ENCODE data around the gene PM20D2.
A peak's percentile ranks its signal among the peaks of the same experiment; 100 is the strongest.

The PM20D2 gene

GRCh38 chr6:89146718-89147700 is 1.2 kb downstream of the PM20D2 start:
- DNase-seq, result peak; percentile 29

- DNase-seq, result no peak
Measured at GRCh38 chr6:89148016-89148750, 2.3 kb downstream of the PM20D2 start.

GRCh38 chr6:89154131-89154530 is 8.3 kb downstream of the PM20D2 start:
- DNase-seq, result no peak

GRCh38 chr6:89160331-89161092 is 14.7 kb downstream of the PM20D2 start:
- no peak for DNase-seq

- DNase-seq, result no peak
Measured at GRCh38 chr6:89161326-89162046, 15.6 kb downstream of the PM20D2 start.

- DNase-seq, result peak; percentile 69
Measured at GRCh38 chr6:89162047-89162371, 16.2 kb downstream of the PM20D2 start.

GRCh38 chr6:89172131-89172530 is 26.3 kb downstream of the PM20D2 start:
- DNase-seq, result no peak

- DNase-seq, result no peak
Measured at GRCh38 chr6:89173634-89174033, 27.8 kb downstream of the PM20D2 start.

GRCh38 chr6:89180112-89180511 is 34.3 kb downstream of the PM20D2 start:
- DNase-seq, result no peak

- no peak for DNase-seq
Measured at GRCh38 chr6:89180971-89181370, 35.1 kb downstream of the PM20D2 start.

GRCh38 chr6:89183294-89183693 is 37.4 kb downstream of the PM20D2 start:
- no peak for DNase-seq

- DNase-seq, result no peak
Measured at GRCh38 chr6:89184344-89184743, 38.5 kb downstream of the PM20D2 start.

- DNase-seq, result no peak
Measured at GRCh38 chr6:89186762-89187161, 40.9 kb downstream of the PM20D2 start.

- DNase-seq, result no peak
Measured at GRCh38 chr6:89187504-89187903, 41.6 kb downstream of the PM20D2 start.

- DNase-seq, result no peak
Measured at GRCh38 chr6:89190741-89191140, 44.9 kb downstream of the PM20D2 start.

GRCh38 chr6:89194559-89194958 is 48.7 kb downstream of the PM20D2 start:
- no peak for DNase-seq

- no peak for DNase-seq
Measured at GRCh38 chr6:89197141-89197540, 51.3 kb downstream of the PM20D2 start.

GRCh38 chr6:89198235-89198634 is 52.4 kb downstream of the PM20D2 start:
- DNase-seq, result no peak

GRCh38 chr6:89199579-89199978 is 53.7 kb downstream of the PM20D2 start:
- DNase-seq, result no peak

- DNase-seq, result peak; percentile 44
Measured at GRCh38 chr6:89200706-89201215, 54.9 kb downstream of the PM20D2 start.

- DNase-seq, result peak; percentile 41
Measured at GRCh38 chr6:89204096-89204495, 58.2 kb downstream of the PM20D2 start.

GRCh38 chr6:89205819-89206218 is 60.0 kb downstream of the PM20D2 start:
- DNase-seq, result no peak

Data from femur (tissue), 1 donor.